Stimulated activated CD4-positive, alpha-beta T cell treated with anti-CD3 and anti-CD28 coated beads, Interleukin-1b, Interleukin-23, amount 100 ng/mL, for 24 hours (primary cell): ENCODE results near the gene DFFA.
"Not testable (repeated sequence)": the region's sequence is repeated elsewhere in the genome, so short reads cannot be mapped to it uniquely, and the experiment has no call there.

Source experiments
- DNase-seq, 4 experiments: peaks; one replicate each; pipeline ENCODE4 v3.0.0-alpha.2; 2020; ENCODE audit warnings: low read depth in 4 of 4, low spot score in 1 of 4

DFFA gene

GRCh38 chr1:10430216-10431069 is 41.9 kb downstream of the DFFA start, which contains the start of gene CENPS:
Gene CENPS (plus strand): TSS chr1:10430433. CDS start chr1:10430518, 85 bp downstream.
- peak; percentile 71 to 94 (median 92) for DNase-seq

GRCh38 chr1:10429868-10430215 is 42.5 kb downstream of the DFFA start:
- peak in 2 of 4 experiments; percentile 4 to 6 for DNase-seq

GRCh38 chr1:10428984-10429383 is 43.3 kb downstream of the DFFA start:
- DNase-seq, result no peak

- DNase-seq, result not testable (repeated sequence)
Observed at GRCh38 chr1:10426535-10426848, 45.8 kb downstream of the DFFA start.

GRCh38 chr1:10425826-10426534 is 46.3 kb downstream of the DFFA start:
- DNase-seq, result not testable (repeated sequence)

GRCh38 chr1:10424651-10425050 is 47.7 kb downstream of the DFFA start:
- DNase-seq, result no peak

- DNase-seq, result no peak
Observed at GRCh38 chr1:10424034-10424433, 48.3 kb downstream of the DFFA start.

- DNase-seq, result no peak
Observed at GRCh38 chr1:10421637-10422036, 50.7 kb downstream of the DFFA start.

- no peak for DNase-seq
Observed at GRCh38 chr1:10419351-10419750, 53.0 kb downstream of the DFFA start.

- DNase-seq, result not testable (repeated sequence)
Observed at GRCh38 chr1:10418741-10419140, 53.6 kb downstream of the DFFA start.

GRCh38 chr1:10415967-10416366 is 56.4 kb downstream of the DFFA start:
- DNase-seq, result not testable (repeated sequence)

- DNase-seq, result no peak
Observed at GRCh38 chr1:10415211-10415930, 57.0 kb downstream of the DFFA start.

GRCh38 chr1:10407201-10407600 is 65.1 kb downstream of the DFFA start:
- no peak for DNase-seq
